ENCODE data around the gene ARIH2.
A peak's percentile ranks its signal among the peaks of the same experiment; 100 is the strongest.

Gene ARIH2

GRCh38 chr3:48938689-48939088, 20.0 kb downstream of the ARIH2 start:
- no peaks in the 10 kb centered on the region for H3K9me3 Mint-ChIP-seq
- H3K4me1 Mint-ChIP-seq, result peaks cover 33% of the 10 kb centered on the region
- CTCF ChIA-PET, result no interaction called here
- no peak overlapping the region for H3K27ac Mint-ChIP-seq
- H3K27me3 Mint-ChIP-seq, result no peaks in the 10 kb centered on the region
- no peak for DNase-seq
- H3K36me3 Mint-ChIP-seq, result peaks cover 42% of the 10 kb centered on the region
- no peak overlapping the region for H3K4me3 Mint-ChIP-seq

GRCh38 chr3:48945432-48945831, 26.8 kb downstream of the ARIH2 start:
- H3K27me3 Mint-ChIP-seq, result no peaks in the 10 kb centered on the region
- CTCF ChIA-PET, result interaction anchor here (1.6 kb wide), 1 partner anchor 13 kb away, joined by 4 read pairs; no protein-coding TSS in a partner anchor
- H3K9me3 Mint-ChIP-seq, result no peaks in the 10 kb centered on the region
- peaks cover 10% of the 10 kb centered on the region for H3K4me1 Mint-ChIP-seq
- peaks cover 11% of the 10 kb centered on the region for H3K36me3 Mint-ChIP-seq
- no peak for DNase-seq
- no peak overlapping the region for H3K4me3 Mint-ChIP-seq
- H3K27ac Mint-ChIP-seq, result no peak overlapping the region

- H3K36me3 Mint-ChIP-seq, result peaks cover 11% of the 10 kb centered on the region
- CTCF ChIA-PET, result interaction anchor here (1.6 kb wide), 1 partner anchor 13 kb away, joined by 4 read pairs; no protein-coding TSS in a partner anchor
- no peaks in the 10 kb centered on the region for H3K27me3 Mint-ChIP-seq
- H3K27ac Mint-ChIP-seq, result no peak overlapping the region
- H3K9me3 Mint-ChIP-seq, result no peaks in the 10 kb centered on the region
- H3K4me1 Mint-ChIP-seq, result peaks cover 10% of the 10 kb centered on the region
- no peak overlapping the region for H3K4me3 Mint-ChIP-seq
- no peak for DNase-seq
Observed at GRCh38 chr3:48945891-48946549, 27.4 kb downstream of the ARIH2 start.

GRCh38 chr3:48949376-48949717, 30.7 kb downstream of the ARIH2 start:
- Mint-ChIP-seq H3K4me3 (no peak overlapping the region), H3K9me3 (no peaks in the 10 kb centered on the region), H3K27ac (no peak overlapping the region), H3K4me1 (peaks cover 11% of the 10 kb centered on the region), H3K36me3 (peaks cover 11% of the 10 kb centered on the region), H3K27me3 (no peaks in the 10 kb centered on the region)
- no peak for DNase-seq
- CTCF ChIA-PET, result interaction anchor here (1.9 kb wide), 1 partner anchor 209 kb away, joined by 6 read pairs; no protein-coding TSS in a partner anchor

GRCh38 chr3:48950051-48950450, 31.4 kb downstream of the ARIH2 start:
- Mint-ChIP-seq H3K27me3 (no peaks in the 10 kb centered on the region), H3K4me3 (no peak overlapping the region), H3K27ac (no peak overlapping the region), H3K4me1 (peaks cover 6% of the 10 kb centered on the region), H3K9me3 (no peaks in the 10 kb centered on the region), H3K36me3 (peaks cover 11% of the 10 kb centered on the region)
- DNase-seq, result no peak
- CTCF ChIA-PET, result interaction anchor here (0.7 to 2.4 kb wide), 3 partner anchors 10 to 210 kb away, joined by 3 to 6 read pairs (median 6); partner anchors contain the start of gene ARIH2

GRCh38 chr3:48951764-48952163, 33.1 kb downstream of the ARIH2 start:
- H3K4me3 Mint-ChIP-seq, result no peak overlapping the region
- peaks cover 14% of the 10 kb centered on the region for H3K36me3 Mint-ChIP-seq
- no peaks in the 10 kb centered on the region for H3K27me3 Mint-ChIP-seq
- H3K4me1 Mint-ChIP-seq, result peaks cover 2% of the 10 kb centered on the region
- CTCF ChIA-PET, result interaction anchor here (0.8 to 2.4 kb wide), 11 partner anchors 8 to 267 kb away, joined by 3 to 15 read pairs (median 5); partner anchors contain the start of gene ARIH2
- H3K9me3 Mint-ChIP-seq, result no peaks in the 10 kb centered on the region
- no peak overlapping the region for H3K27ac Mint-ChIP-seq
- no peak for DNase-seq

- DNase-seq, result peak; percentile 69
- Mint-ChIP-seq H3K27ac (no peak overlapping the region), H3K36me3 (peaks cover 19% of the 10 kb centered on the region), H3K27me3 (no peaks in the 10 kb centered on the region), H3K4me1 (peaks cover 2% of the 10 kb centered on the region), H3K4me3 (no peak overlapping the region), H3K9me3 (no peaks in the 10 kb centered on the region)
- CTCF ChIA-PET, result interaction anchor here (0.8 to 2.4 kb wide), 10 partner anchors 9 to 268 kb away, joined by 3 to 15 read pairs (median 5); partner anchors contain the start of gene ARIH2
Observed at GRCh38 chr3:48952510-48953118, 34.0 kb downstream of the ARIH2 start.

- H3K4me3 Mint-ChIP-seq, result no peak overlapping the region
- CTCF ChIA-PET, result interaction anchor here (1.0 kb wide), 1 partner anchor 217 kb away, joined by 3 read pairs; no protein-coding TSS in a partner anchor
- H3K27me3 Mint-ChIP-seq, result no peaks in the 10 kb centered on the region
- peaks cover 24% of the 10 kb centered on the region for H3K36me3 Mint-ChIP-seq
- H3K27ac Mint-ChIP-seq, result no peak overlapping the region
- peaks cover 2% of the 10 kb centered on the region for H3K4me1 Mint-ChIP-seq
- DNase-seq, result no peak
- H3K9me3 Mint-ChIP-seq, result no peaks in the 10 kb centered on the region
Observed at GRCh38 chr3:48957006-48957705, 38.5 kb downstream of the ARIH2 start.

- no peaks in the 10 kb centered on the region for H3K27me3 Mint-ChIP-seq
- H3K36me3 Mint-ChIP-seq, result peaks cover 24% of the 10 kb centered on the region
- H3K9me3 Mint-ChIP-seq, result no peaks in the 10 kb centered on the region
- CTCF ChIA-PET, result no interaction called here
- DNase-seq, result no peak
- H3K4me1 Mint-ChIP-seq, result no peaks in the 10 kb centered on the region
- no peak overlapping the region for H3K4me3 Mint-ChIP-seq
- H3K27ac Mint-ChIP-seq, result no peak overlapping the region
Observed at GRCh38 chr3:48960841-48961413, 42.3 kb downstream of the ARIH2 start.

GRCh38 chr3:48962340-48962739, 43.7 kb downstream of the ARIH2 start:
- H3K9me3 Mint-ChIP-seq, result no peaks in the 10 kb centered on the region
- H3K4me1 Mint-ChIP-seq, result no peaks in the 10 kb centered on the region
- CTCF ChIA-PET, result no interaction called here
- no peak for DNase-seq
- no peak overlapping the region for H3K4me3 Mint-ChIP-seq
- H3K36me3 Mint-ChIP-seq, result peaks cover 24% of the 10 kb centered on the region
- no peak overlapping the region for H3K27ac Mint-ChIP-seq
- H3K27me3 Mint-ChIP-seq, result no peaks in the 10 kb centered on the region

- Mint-ChIP-seq H3K27me3 (no peaks in the 10 kb centered on the region), H3K4me3 (no peak overlapping the region), H3K4me1 (no peaks in the 10 kb centered on the region), H3K27ac (no peak overlapping the region), H3K36me3 (peaks cover 22% of the 10 kb centered on the region), H3K9me3 (no peaks in the 10 kb centered on the region)
- CTCF ChIA-PET, result no interaction called here
- DNase-seq, result no peak
Observed at GRCh38 chr3:48962939-48963338, 44.3 kb downstream of the ARIH2 start.

GRCh38 chr3:48963591-48963990, 44.9 kb downstream of the ARIH2 start:
- no peak for DNase-seq
- peaks cover 25% of the 10 kb centered on the region for H3K36me3 Mint-ChIP-seq
- no peak overlapping the region for H3K27ac Mint-ChIP-seq
- H3K27me3 Mint-ChIP-seq, result no peaks in the 10 kb centered on the region
- CTCF ChIA-PET, result interaction anchor here (0.7 kb wide), 1 partner anchor 227 kb away, joined by 3 read pairs; no protein-coding TSS in a partner anchor
- no peaks in the 10 kb centered on the region for H3K9me3 Mint-ChIP-seq
- H3K4me3 Mint-ChIP-seq, result no peak overlapping the region
- H3K4me1 Mint-ChIP-seq, result no peaks in the 10 kb centered on the region

GRCh38 chr3:48966367-48966766, 47.7 kb downstream of the ARIH2 start:
- peaks cover 39% of the 10 kb centered on the region for H3K36me3 Mint-ChIP-seq
- no peaks in the 10 kb centered on the region for H3K27me3 Mint-ChIP-seq
- DNase-seq, result no peak
- no peaks in the 10 kb centered on the region for H3K4me1 Mint-ChIP-seq
- H3K9me3 Mint-ChIP-seq, result no peaks in the 10 kb centered on the region
- no peak overlapping the region for H3K4me3 Mint-ChIP-seq
- CTCF ChIA-PET, result no interaction called here
- H3K27ac Mint-ChIP-seq, result no peak overlapping the region

- CTCF ChIA-PET, result no interaction called here
- Mint-ChIP-seq H3K9me3 (no peaks in the 10 kb centered on the region), H3K36me3 (peaks cover 39% of the 10 kb centered on the region), H3K27ac (peak overlapping the region; percentile 50), H3K4me1 (no peaks in the 10 kb centered on the region), H3K27me3 (no peaks in the 10 kb centered on the region), H3K4me3 (no peak overlapping the region)
- no peak for DNase-seq
Observed at GRCh38 chr3:48966876-48967361, 48.3 kb downstream of the ARIH2 start.

Measured in activated naive CD4-positive, alpha-beta T cell treated with anti-CD3 and anti-CD28 coated beads, Interleukin-2, amount 10 ng/mL, durations not matched to agents 7 days and 5 days (primary cell).